ENCODE data around the gene CPS1. TPM values are rescaled to one million over a fixed set of nuclear protein-coding genes. Genes with fewer than 3 reads are reported as not detected.

Gene CPS1
- total RNA-seq, 1 donor from 2014 or later: 3.0 TPM

GRCh38 chr2:210722092-210722491 lies 165.7 kb downstream of the CPS1 start:
- no peak for TF ChIP-seq CTCF (IDR thresholded peaks at IDR 0.05)
- intact Hi-C loops (cut with DNase I): no loop called here
- H3K27me3 ChIP-seq (ENCODE audit: low read depth): no peaks in the 10 kb centered on the region
- no peak overlapping the region for H3K27ac ChIP-seq
- H3K9me3 ChIP-seq: no peaks in the 10 kb centered on the region
- no peak overlapping the region for H3K4me3 ChIP-seq
- no peaks in the 10 kb centered on the region for H3K4me1 ChIP-seq
- DNase-seq: no peak
- no peaks in the 10 kb centered on the region for H3K36me3 ChIP-seq
- no peak for ATAC-seq

- Histone ChIP-seq H3K27me3 (ENCODE audit: low read depth) (no peaks in the 10 kb centered on the region), H3K9me3 (no peaks in the 10 kb centered on the region), H3K36me3 (no peaks in the 10 kb centered on the region), H3K4me1 (no peaks in the 10 kb centered on the region), H3K27ac (no peak overlapping the region), H3K4me3 (no peak overlapping the region)
- ATAC-seq (no peak), DNase-seq (no peak)
- TF ChIP-seq CTCF (IDR thresholded peaks at IDR 0.05): no peak
- intact Hi-C loops (cut with DNase I): no loop called here
Measured at GRCh38 chr2:210727549-210727948, 171.2 kb downstream of the CPS1 start.

Other genes with a start within 250 kb of the CPS1 start
- not detected for gene MYL1, start 241.4 kb upstream of the CPS1 start, total RNA-seq
- gene LANCL1, start 79.8 kb upstream of the CPS1 start, total RNA-seq: 32.6 TPM